Fibroblast of lung (primary cell): ENCODE data around the gene NANS.

Experiments
- EZH2 ChIP-seq: IDR thresholded peaks from 2 replicates; pipeline ENCODE4 v1.5.1; 2012; ENCODE audit warnings: low read length, control low read depth, mild to moderate bottlenecking; ENCODE audit errors: missing control alignments
- TF ChIP-seq, protein P1 (sequence below), 2 donors: IDR thresholded peaks in 1 of 2; conservative IDR thresholded peaks in 1 of 2; 1 replicate in 1 of 2; 2 replicates in 1 of 2; pipeline ENCODE4 v1.5.1; 2011 to 2012; ENCODE audit warnings: low read length in 2 of 2, control low read depth in 1 of 2, inconsistent platforms in 1 of 2, low read depth in 1 of 2, mild to moderate bottlenecking in 1 of 2

DNA sequence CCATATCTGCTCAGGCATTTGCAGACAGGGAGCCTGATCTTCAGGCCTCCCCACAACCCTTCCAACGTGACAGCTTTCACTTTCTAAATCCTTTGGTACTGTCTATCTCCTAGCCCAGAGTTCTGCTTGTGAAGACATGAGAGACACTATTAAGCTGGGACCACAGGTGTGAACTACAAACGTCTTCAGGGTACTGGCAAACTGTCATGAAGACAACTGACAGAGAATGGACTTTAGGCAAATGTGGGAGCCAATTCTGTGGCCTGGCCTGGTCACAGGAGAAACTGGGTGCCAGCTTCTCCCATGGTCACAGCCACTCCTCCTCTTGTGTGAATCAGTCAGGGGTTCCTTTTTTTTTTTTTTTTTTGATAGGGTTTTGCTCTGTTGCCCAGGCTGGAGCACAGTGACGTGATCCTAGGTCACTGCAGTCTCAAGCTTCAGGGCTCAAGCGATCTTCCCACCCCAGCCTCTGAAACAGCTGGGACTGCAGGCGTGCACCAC, 52.0 kb downstream of the NANS start:
- TF ChIP-seq, protein P1, sequence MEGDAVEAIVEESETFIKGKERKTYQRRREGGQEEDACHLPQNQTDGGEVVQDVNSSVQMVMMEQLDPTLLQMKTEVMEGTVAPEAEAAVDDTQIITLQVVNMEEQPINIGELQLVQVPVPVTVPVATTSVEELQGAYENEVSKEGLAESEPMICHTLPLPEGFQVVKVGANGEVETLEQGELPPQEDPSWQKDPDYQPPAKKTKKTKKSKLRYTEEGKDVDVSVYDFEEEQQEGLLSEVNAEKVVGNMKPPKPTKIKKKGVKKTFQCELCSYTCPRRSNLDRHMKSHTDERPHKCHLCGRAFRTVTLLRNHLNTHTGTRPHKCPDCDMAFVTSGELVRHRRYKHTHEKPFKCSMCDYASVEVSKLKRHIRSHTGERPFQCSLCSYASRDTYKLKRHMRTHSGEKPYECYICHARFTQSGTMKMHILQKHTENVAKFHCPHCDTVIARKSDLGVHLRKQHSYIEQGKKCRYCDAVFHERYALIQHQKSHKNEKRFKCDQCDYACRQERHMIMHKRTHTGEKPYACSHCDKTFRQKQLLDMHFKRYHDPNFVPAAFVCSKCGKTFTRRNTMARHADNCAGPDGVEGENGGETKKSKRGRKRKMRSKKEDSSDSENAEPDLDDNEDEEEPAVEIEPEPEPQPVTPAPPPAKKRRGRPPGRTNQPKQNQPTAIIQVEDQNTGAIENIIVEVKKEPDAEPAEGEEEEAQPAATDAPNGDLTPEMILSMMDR (conservative IDR thresholded peaks at IDR 0.05 in 1 of 2, IDR thresholded peaks at IDR 0.05 in 1 of 2; ENCODE audit: low read depth in 1 of 2, low read length in 2 of 2): no peak
- no peak for TF ChIP-seq EZH2
